ENCODE results near the gene FAM234A.

FAM234A gene

DNA sequence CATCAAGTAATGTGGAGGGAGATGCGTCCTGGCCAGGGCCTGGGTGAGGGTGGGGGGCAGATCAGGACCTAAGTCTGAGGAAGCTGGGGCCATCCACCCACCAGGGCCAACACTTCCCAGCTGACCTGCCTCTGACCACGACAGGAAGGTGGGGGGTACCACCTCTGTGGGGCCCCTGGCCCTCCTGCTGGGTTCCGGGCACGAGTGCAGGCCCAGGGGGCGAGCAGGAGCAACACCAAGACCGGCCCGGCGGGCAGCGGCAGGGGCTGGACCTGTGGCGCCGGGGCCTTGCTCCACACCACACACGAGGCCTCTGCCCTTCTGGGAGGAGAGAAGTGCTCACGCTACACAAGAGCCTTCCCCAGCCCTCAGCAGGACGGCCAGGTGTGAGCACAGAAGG, 61.7 kb downstream of the FAM234A start:
- no peak for DNase-seq

DNA sequence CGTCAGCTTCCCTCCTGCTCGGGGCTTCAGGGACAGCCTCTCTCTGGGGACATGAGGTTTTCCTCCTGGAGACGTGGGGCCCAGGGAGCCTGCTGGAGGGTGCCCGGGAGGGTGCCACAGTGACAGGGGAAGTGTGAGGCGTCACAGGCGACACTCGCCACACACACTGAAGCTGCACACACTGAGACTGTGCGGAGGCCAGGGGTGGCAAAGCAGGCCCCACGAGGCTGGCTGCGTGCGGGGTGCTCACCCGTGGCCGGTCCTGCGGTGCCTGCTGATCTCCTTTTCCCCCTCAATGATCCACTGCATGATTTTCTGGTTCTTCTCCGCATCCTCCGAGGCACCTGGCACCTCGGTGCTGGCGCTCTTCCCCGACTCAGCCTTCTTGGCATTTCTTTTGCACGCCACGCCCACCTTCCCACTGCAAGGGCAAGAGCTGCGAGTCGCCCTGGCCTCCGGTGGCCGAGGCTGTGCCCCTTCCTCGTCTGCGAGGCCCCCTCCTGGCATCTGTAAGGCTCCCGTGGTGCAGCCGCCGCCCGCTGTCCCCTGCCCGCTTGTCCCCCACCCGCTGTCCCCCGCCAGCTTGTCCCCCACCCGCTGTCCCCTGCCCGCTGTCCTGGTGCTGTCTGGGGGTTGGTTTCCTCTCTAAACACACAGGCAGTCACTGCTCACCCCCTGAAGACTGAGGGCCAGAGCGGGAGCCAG, 62.3 kb downstream of the FAM234A start:
- no peak for DNase-seq

DNA sequence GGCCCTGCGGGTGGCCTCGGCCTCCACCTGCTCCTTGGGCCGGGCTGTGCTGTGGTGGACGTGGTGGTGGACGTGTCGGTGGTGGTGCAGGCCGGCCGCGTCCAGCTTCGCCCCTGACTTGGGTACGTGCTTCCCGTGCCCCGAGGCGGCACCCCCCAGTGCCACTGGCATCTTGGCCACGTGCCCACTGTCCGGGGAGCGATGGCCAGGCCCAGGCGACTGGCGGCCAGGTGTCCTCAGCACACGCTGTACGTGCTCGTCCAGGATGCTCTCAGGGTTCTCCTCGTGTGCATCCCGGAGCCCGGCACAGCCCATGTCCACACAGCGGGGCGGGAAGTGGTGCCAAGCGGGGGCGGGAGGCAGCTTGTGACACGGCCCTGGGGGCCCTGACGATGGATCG, 63.2 kb downstream of the FAM234A start:
- DNase-seq: no peak

DNA sequence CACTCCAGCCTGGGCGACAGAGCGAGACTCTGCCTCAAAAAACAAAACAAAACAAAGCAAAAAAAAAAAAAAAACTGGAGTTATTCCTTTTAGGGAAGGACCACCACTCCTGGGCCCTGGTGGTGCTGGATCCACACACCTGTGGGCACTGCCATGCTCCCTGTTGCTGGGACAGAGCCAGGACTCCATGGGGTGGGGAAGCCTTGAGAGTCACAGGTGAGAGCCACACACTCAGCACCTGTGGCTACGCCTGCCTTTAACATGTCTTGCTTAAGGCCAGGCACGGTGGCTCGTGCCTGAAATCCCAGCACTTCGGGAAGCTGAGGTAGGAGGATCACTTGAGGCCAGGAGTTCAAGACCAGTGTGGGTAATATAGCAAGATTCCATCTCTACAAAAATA, 66.6 kb downstream of the FAM234A start:
- no peak for DNase-seq

DNA sequence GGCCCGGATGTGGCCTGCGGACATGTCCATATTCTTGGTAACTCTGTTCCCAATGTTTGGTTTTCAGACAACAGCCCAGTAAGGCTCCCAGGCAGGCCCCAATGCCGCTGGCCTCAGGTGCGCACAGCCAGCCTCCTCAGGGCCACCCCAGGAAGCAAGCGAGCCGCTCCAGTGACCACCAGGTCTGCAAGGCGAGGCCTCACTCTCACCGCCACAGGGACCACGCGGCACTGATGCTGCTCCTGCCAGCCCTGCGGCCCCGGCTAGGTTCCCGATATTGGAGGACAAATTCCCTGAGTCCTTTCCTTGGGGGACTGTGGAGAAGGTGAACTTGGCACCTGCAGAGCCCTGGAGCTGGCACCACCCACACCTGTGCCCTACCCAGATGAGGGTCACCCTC, 67.3 kb downstream of the FAM234A start:
- DNase-seq: no peak

DNA sequence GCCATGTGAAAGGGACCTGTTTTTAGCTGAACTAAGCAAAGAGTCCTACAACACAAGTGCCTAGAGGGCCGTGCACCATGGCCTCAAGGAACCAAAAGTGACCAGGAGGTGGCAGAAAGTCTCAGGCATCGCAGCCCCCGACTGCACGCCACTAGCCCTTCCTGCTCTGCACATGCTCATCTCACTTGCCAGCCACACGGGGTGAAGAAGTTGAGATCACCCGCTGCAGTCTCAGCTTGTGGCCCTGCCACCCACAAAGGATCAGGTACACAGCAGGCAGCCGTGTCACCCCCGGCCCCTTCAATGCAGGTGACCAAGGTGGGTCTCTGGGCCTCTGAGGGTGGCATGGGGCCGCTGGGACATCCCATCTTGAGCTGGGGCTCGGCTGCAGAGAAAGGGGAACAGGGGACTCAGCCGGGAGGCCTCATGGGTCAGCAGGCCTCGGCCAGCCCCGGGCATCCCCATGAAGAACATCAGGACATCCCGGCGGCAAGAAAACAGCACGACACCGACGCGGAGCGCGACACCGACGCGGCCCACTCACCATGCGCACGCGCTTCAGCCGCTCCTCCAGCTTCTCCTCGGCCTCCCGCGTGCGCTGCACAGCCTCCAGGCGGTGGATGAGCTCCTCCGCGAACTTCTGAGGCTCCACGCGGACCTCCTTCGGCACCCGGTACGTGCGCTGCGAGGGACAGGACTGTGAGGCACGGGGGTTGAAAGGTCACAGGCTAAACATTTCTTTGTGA, 69.3 kb downstream of the FAM234A start:
- no peak for DNase-seq

DNA sequence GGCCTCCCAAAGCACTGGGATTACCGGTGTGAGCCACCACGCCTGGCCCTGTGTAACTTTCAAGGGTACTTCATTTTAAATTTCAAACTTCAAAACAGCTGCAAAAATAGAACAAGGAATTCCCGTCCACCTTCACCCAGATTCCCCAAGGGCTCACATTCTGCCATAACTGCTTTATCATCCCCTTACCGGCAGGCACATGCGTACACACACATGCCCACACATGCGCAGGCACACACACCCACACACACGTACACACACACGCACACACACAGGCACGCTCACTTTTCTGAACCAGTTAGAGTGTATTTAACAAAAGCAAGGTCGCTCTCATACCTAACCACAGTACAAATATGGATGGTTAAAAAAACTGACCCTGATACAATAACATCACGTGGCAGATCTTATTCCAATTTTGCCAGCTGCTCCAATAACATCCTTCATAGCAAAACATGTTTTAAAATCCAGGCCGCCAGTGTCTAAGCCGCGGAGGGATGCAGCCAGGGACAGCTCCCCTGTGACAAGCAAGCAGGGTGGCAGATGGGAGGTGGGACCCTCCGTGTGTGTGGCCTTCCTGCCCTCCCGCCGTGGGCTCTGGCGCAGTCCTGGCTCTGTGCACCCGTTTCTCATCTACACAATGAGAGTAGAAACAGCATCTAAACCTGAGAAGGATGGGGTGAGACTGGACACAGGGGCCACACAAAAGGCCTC, 71.5 kb downstream of the FAM234A start:
- DNase-seq: peak in 23 of 56 donors; percentile 6 to 71 (median 23)

DNA sequence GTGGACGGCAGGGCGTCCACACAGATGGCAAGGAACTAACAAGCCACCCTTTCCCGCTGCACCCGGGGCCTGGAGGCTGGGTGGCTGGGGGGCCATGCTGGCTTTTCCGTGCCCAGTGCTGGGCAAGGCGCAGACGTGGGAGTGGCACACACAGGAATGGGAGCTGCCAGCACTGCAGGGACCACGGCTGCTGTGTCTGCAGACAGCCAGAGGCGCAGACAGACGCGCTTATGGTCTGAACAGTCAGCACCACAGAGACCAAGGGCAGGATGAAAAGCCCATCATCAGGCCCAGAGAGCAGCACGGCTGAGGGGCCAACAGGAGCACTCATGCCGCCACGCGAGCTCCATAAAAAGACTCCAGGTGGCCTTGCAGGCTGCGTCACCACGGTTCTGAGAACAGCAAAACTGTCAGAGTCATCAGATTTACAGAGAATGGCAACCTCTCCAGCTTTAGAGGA, 72.3 kb downstream of the FAM234A start:
- DNase-seq: no peak

DNA sequence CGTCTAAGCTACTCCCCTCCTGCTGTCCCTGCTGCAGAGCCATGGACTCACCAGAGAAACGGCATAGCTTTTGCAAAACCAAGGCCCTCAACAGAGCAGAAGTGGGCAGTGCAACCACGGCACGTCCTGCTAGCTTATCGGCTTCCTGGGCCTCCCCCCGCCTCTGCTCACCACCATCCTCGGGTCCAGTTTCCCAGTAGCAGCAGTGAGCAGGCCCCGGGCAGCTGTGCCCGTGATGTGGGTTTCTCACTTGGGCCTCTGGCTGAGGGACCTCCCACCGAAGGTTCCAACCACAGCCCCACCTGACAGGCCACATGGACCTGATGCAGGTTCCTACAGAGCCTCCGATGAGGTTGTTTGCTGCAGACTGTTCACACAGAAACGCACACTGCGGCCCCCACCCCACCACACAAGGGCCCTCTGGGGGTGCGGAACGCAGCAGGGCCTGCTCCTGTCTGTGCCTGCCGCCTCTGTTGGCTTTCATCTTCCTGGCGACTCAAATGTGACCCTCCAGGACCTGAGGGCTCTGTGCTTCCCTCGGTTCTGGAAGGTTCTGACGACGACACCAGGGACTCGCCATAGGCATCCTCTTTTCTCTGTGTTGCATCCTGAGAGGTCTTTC, 73.2 kb downstream of the FAM234A start:
- no peak for DNase-seq

DNA sequence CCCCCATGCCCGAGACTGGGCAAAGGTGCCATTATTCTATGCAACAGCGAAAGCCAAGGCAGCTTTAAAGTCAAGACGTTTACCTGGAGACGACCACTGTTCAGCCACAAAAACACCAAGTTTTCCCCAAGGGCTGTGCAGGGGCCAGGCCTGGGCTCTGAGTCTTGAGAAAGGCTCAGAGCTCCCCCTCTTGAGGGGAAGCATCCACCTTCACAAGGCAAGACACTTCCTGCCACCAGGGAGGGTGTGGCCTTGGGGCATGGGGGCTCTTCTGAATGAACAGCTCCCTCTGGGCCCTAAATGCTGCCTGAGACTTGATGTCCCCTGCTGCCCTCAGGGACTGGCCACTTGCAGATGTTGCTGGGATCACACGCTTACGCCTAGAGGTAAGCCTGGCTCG, 74.9 kb downstream of the FAM234A start:
- no peak for DNase-seq

DNA sequence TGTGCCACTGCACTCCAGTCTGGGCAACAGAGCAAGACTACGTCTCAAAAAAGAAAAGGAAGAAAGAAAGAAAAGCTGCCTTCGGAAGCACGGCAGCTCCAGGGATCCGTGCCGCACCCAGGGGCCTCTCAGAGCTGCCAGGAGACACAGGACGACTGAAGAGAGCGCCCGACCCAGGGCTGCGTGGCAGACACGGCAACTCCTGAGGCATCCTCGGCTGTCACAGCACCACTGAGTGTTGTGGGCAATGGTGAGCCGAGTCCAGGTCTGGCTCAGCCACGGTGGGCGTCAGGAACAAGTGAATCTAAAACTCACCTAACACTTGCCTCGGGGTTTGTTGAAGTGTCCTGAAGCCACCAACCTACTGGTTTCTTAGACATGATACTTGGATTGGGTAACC, 77.1 kb downstream of the FAM234A start:
- no peak for DNase-seq

DNA sequence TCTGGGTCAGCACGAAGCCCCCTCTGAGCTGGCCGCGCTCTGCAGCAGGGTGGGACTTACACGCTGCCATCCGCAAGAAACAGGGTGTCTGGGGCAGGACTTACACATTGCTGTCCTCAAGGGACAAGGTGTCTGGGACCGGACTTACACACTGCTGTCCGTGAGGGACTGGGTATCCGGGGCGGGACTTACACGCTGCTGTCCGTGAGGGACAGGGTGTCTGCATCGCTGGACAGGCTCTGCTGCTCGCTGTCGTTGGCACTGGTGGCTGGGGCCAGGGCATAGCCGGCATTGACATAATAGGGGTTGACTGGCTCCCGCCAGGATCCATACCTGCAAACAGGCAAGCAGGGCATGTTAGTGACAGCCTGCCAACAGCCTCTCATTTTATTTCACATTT, 79.7 kb downstream of the FAM234A start:
- no peak for DNase-seq

DNA sequence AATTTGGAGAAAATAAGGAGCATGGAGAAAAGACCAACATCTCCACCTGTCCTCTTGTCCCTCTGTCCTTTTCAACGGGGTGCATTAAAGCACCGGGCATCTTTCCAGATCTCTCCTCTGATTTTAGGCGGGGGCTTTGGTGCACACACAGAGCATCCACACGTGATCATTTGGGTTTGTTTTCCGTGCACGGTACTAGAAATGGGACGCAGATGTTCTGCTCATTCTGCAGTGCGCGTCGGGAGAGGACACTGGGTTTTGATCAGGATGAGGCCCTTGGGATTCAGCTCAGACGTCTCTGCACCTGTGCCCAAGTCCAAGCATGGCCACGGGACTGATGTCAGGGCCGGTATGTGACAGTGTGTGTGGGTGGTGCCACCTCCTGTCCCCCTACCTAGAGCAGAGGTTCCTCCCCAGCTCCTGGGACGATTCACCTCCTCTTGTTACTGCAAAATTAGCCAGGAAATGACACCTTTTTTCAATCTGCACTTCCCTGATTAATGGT, 80.2 kb downstream of the FAM234A start:
- no peak for DNase-seq
